Measurements from ENCODE around the gene IL26.

DNA sequence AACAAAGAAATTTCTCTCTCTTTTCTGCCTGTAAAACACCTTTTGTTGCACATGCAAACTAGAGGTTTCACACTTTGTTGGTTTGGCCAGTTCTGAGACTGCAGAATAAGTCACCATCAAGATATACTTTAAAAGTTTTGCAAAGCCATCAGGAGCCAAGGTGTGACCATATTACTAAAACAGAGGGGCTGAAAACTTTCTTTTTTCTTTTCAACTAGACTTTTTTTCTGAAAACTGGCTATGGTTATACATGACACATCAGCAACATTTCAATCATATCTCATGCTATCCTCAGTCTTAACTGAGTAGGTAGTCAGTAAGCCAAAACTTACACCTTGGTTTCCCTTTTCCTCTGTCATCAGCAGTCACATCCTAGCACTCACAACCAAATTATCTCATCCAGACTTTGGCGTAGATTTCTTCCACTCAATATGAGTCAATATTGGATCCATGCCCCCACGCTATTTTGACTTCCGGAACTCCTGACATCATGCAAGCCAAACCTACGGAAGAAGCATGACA lies 62.0 kb downstream of the IL26 start:
- TF ChIP-seq, protein P1, sequence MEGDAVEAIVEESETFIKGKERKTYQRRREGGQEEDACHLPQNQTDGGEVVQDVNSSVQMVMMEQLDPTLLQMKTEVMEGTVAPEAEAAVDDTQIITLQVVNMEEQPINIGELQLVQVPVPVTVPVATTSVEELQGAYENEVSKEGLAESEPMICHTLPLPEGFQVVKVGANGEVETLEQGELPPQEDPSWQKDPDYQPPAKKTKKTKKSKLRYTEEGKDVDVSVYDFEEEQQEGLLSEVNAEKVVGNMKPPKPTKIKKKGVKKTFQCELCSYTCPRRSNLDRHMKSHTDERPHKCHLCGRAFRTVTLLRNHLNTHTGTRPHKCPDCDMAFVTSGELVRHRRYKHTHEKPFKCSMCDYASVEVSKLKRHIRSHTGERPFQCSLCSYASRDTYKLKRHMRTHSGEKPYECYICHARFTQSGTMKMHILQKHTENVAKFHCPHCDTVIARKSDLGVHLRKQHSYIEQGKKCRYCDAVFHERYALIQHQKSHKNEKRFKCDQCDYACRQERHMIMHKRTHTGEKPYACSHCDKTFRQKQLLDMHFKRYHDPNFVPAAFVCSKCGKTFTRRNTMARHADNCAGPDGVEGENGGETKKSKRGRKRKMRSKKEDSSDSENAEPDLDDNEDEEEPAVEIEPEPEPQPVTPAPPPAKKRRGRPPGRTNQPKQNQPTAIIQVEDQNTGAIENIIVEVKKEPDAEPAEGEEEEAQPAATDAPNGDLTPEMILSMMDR (IDR thresholded peaks at IDR 0.05; ENCODE audit: insufficient read depth, low read length, poor library complexity, severe bottlenecking), result no peak
- no peak for TF ChIP-seq EZH2phosphoT487 (conservative IDR thresholded peaks at IDR 0.05; ENCODE audit: low read length)
